NCI-H1105 treated with DMSO at 0.1 percent for 48 hours (cell line): ENCODE measurements around the gene TOMM22.
"Not testable (repeated sequence)": the region's sequence is repeated elsewhere in the genome, so short reads cannot be mapped to it uniquely, and the experiment has no call there.

ENCODE experiments used
- DNase-seq: peaks from one replicate; lab custom pipeline; 2025; lab: John Stamatoyannopoulos, UW

TOMM22 gene

DNA sequence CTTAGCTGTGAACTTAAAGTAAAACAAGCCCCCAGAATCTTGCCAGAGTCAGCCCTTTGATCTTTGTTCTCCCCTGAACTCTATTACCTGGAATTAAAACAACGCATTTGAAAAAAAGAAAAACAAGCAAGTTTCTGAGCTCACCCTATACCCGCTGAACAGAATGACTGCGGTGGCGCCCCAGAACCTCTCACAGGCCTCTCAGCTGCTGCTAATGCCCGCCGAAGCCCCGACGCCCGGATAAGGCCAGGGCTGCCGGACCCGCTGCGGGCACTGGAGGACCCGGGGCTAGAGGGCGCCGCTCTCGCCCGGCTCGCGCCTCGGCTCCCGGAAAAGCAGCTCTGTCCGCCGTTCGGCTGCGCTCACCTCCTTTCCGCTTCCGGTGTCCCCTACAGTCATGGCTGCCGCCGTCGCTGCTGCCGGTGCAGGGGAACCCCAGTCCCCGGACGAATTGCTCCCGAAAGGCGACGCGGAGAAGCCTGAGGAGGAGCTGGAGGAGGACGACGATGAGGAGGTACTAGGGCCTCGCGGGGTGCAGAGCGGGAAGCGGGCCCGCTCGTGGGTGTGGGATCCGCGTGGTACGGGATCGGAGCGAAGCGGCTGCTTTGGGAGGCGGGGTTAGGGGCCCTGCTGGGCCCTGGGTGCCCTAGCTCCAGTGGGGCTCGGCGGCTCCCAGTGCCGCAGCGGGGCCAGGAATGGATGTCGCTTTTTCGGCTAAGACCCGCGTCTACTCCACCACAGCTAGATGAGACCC, at the start of gene TOMM22:
TOMM22 (plus strand) TSS at position 376 of the 754 bp plus-strand sequence; CDS start at position 398, 22 bp downstream.
- peak; percentile 79 for DNase-seq

DNA sequence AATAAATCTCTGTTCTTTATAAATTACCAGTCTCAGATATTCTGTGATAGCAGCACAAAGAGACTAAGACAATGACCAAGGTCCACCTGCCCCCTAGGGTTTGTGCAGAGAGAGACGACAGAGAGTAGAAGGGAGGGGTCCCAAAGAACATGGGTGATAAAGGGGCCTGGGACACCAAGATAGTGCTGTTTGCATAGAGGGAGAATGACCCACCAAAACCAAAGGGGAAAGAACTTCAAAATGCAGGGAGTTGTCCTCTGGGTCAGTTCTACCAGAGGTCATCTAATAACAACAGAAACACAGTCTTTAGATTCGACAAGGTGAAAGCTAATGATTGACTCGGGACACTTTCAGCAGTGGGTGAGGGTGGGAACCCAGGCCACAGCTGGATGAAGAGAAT, 49.2 kb upstream of the TOMM22 start:
- no peak for DNase-seq

- no peak for DNase-seq
These were observed 43.5 kb upstream of the TOMM22 start for GRCh38 chr22:38638216-38638615.

DNA sequence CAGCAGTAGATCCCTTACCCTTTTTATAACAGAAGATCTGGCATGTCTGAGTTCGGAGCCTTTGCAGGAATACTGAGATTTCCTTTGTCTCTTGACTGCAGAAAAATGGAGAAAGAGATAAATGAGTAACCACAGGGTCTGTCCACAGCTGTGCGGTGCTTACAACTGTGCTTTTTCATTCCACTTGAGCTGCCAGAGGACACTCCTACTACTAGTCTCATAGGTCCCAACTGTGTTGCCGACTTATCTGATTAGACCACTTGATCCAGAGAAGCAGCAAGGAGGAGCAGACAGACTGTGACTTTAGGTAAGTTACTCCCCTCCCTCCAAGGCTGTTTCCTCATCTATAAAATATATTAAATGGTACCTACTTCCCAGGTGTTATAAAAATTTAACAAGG, 43.0 kb upstream of the TOMM22 start:
- no peak for DNase-seq

DNA sequence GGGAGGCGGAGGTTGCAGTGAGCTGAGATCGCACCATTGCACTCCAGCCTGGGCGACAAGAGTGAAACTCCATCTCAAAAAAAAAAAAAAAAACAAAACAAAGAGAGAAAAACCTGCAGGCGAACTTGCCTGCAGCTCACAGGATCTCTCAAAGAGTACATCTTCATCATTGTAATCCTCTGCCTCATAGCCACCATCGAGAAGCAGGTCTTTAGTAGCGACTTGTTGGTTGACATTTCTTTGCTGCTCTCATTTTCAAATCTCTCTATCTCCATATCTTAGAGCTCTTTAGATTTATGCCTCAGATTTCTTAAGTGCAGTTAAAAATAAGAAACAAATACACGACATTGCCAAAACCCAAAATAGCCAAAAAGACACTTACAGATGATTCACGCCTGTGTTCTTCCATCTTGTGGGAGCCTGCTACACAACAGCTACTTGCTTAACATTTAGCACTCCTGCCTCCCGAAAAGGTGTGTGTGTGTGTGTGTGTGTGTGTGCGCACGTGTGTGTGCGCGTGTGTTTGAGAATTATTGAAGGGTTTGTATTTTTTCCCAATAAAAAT, 40.2 kb upstream of the TOMM22 start:
- DNase-seq, result no peak

- DNase-seq, result not testable (repeated sequence)
These were observed 37.5 kb upstream of the TOMM22 start for GRCh38 chr22:38644245-38644644.

DNA sequence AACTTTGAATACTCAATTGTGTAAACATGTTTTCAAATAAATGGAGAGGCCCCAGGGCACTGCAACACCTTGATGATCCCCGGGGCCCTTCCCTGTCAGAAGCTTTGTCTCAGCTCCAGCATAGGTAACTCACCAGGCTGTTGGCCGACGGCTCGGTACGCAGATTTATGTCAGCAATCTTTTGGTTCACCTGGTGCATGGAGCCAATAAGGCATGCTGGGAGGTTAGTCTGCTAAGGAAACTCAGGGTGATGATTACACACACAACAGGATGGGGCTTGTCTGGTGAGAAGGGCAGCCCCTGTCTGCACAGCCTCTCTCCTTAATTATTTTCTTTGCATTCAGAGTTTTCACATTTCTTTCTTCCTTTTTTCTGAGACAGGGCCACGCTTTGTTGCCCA, 36.3 kb upstream of the TOMM22 start:
- DNase-seq, result no peak

DNA sequence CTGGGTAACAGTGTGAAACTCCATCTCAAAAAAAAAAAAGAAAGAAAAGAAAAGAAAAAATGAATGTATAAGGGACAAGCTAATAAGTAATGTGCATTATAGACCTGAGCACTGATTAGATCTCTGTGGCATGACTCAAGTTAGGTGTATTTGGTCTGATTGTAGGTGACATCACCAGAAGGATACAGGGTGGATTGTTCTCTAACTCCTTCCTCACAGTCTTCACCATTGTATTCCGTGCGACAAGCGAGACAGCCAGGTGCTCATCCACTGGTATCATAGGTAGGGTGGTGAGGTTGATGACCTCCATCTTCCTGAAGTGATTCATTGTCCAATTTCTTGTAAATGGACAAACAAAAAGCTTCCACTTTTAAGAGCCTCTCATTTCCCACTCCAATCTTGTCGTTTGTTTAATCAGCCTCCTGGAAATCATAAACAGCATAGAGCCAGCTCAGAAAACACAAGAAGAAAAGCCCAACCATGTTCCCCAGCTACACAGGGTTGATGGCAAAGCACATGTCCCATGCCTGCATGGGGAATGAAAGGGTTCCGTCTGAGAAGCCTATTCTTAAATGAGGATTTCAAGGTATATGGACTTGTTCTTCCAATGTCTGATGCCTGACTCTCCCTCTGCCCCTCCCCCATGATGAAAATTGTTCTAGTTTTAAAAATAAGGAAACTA, 31.8 kb upstream of the TOMM22 start:
- DNase-seq, result no peak

DNA sequence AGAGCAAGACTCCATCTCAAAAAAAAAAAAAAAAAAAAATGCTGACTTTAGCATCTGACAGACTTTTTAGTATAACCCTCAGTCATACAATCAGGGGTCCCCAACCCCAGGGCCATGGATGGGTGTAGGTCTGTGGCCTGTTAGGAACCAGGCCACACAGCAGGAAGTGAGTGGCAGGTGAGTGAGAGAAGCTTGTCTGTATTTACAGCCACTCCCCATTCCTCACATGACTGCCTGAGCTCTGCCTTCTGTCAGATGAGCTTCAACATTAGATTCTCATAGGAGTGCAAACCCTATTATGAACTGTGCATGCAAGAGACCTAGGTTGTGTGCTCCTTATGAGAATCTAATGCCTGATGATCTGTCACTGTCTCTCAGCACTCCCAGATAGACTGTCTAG, 28.9 kb upstream of the TOMM22 start:
- DNase-seq, result no peak

GRCh38 chr22:38653741-38654140, 28.0 kb upstream of the TOMM22 start:
- DNase-seq, result no peak

- DNase-seq, result peak; percentile 29
These were observed 26.1 kb upstream of the TOMM22 start for GRCh38 chr22:38655519-38656255.

DNA sequence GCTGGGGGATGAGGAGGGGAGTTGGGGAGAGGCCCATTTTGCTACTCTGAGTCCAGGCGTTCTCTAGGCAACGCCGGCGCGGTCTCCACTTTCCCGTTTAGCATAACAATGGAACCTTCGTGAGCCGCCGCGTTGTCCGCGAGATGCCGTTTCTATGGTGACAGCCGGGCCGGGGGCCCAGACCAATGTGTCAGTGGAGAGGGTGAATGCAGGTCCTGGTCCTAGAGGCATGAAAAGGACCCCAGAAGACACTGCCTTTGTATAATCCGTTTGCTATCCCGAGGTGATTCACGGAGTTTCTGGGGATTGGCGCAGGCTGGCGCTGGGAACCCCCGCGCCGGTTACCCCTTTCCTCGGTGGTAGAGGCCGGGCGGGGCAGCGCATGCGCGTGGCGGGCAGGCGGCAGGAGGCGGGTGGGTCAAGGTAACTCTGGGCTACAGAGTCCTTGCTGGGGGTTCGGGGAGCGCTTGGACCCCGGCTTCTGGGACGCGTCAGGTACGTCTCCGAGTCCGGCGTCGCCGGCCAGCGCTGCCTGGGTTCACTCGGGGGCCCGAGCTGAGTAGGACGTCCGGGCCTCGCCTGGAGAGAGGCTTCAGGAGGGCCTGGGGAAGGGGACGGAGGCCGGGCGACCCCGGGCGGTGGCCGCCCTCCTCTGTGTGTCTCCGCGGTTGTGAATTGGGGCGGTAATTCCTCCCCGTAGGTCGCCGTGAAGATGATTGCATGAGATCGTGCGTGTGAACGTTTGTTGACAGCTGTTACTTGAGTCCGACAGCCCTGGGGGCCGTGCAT, 25.3 kb upstream of the TOMM22 start, which contains the start of the genes CBY1 and FAM227A:
CBY1 (plus strand) TSS at position 383 of the 789 bp plus-strand sequence. CDS start 11,417 bp downstream, outside the sequence.
FAM227A (minus strand) TSS at position 137 of the 789 bp plus-strand sequence. CDS start 6,224 bp downstream, outside the sequence.
- DNase-seq, result peak; percentile 87

- DNase-seq, result peak; percentile 8
These were observed 24.5 kb upstream of the TOMM22 start for GRCh38 chr22:38657045-38657909.

DNA sequence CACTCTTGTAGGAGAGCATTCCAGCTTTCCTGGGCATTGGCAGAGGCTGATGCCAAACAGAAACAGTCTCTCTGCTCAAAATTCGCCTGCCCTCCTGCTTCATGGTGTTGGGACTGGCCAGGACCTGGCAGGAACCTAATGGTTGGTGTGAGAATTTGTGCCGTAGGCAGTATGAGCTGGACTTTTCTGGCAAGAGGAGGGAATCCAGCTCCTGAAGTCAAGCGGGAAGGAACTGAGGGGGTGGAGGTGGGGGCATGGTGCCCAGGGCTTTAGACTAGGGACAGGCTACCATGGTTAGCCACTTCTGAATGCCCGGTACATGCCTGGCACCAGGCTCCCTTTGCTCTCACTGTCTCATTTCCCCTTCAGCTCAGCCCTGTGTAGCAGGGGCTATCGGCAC, 6.9 kb upstream of the TOMM22 start:
- DNase-seq, result no peak

- DNase-seq, result no peak
These were observed 5.9 kb upstream of the TOMM22 start for GRCh38 chr22:38675833-38676232.

- no peak for DNase-seq
These were observed 3.1 kb downstream of the TOMM22 start for GRCh38 chr22:38684895-38685294.

GRCh38 chr22:38685761-38686160, 4.0 kb downstream of the TOMM22 start:
- DNase-seq, result no peak

DNA sequence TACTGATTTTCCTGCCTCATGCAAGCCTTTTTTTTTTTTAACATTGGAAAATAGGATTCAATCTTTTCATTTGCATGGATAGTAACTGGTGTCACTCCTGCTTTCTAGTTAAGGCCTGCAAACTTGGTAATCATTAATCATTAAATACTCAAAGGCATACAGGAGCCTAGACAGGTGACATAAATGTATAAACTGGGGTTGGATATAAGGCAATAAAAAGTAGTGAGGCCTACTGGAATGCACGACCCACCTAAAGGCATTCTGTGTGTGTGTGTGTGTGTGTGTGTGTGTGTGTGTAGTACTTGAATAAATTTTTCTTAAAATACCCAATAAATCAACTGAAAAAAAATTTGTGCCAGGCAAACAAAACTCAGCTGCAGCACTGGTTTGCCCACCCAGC, 7.9 kb downstream of the TOMM22 start:
- DNase-seq, result no peak

DNA sequence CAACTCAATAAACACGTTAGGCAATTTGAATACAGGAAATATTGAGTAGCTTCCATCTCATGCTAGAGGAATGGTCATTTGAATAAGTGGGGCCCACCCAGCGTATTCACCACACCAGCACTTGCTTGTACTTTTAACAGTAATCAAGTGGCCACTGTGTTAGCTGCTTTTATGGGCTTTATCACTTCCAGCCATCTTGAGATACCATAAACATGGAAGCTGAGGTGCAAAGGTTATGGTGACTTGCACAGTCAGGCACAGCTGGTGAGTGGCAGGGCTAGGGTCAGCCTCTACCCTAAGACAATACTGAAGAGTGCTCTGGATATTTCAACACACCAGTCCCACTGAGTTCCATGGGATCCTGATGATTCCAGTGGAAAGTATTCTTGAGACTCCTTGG, 12.3 kb downstream of the TOMM22 start:
- DNase-seq, result no peak

DNA sequence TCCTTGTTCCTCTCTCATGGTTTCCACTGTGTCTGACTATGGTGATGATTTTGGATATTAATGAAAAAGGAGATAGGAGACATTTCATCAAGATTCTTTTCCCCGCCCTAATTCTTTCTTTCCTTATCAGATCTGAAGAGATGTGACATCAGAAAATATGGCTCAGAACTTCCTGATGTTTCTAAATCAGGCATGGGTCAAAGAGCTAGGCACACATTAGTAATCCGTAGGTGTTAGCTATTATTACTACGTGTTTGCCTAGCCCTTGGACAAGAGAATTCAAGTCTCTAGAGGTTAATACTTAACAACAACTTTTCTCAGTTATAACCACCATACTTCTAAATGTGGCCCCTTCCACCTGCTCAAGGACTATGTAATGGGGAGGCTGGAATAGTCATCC, 13.2 kb downstream of the TOMM22 start:
- DNase-seq, result no peak
